Thyroid gland (tissue), 4 donors: Measurements from ENCODE around the gene NNMT. TPM values are rescaled to one million over a fixed set of nuclear protein-coding genes. Genes with fewer than 3 reads are reported as not detected.
A peak's percentile ranks its signal among the peaks of the same experiment; 100 is the strongest.

Source experiments
- DNase-seq, 2 donors: peaks; one replicate each; pipeline ENCODE4 v3.0.0-alpha.2; 2019
- H3K27ac ChIP-seq, 3 donors: fragments of 200-600 bp; sonication (generic); 1 replicate in 2 of 3; 2 replicates in 1 of 3; pipeline ENCODE4 v1.5.1; 2016 to 2019; ENCODE audit warnings: mild to moderate bottlenecking in 1 of 3, moderate library complexity in 1 of 3
- H3K27me3 ChIP-seq: fragments of 200-600 bp; sonication (generic); one replicate; pipeline ENCODE4 v1.5.1; 2019
- H3K36me3 ChIP-seq, 2 donors: fragments of 200-600 bp; sonication (generic); one replicate each; pipeline ENCODE4 v1.5.1; 2016 to 2019
- H3K4me1 ChIP-seq, 2 donors: fragments of 200-600 bp; sonication (generic); one replicate each; pipeline ENCODE4 v1.5.1; 2017 to 2019
- H3K4me3 ChIP-seq, 3 donors: fragments of 200-600 bp; sonication (generic); replicated peaks in 1 of 3; 1 replicate in 2 of 3; 2 replicates in 1 of 3; pipeline ENCODE4 v1.5.1; 2016; ENCODE audit warnings: mild to moderate bottlenecking in 1 of 3
- H3K9me3 ChIP-seq: fragments of 200-600 bp; sonication (generic); one replicate; pipeline ENCODE4 v1.5.1; 2017
- POLR2A ChIP-seq, 2 donors: fragments of 450-650 bp; IDR thresholded peaks; one replicate each; pipeline ENCODE4 v1.6.1; 2017; ENCODE audit warnings: antibody characterized with exemption in 2 of 2, mild to moderate bottlenecking in 2 of 2, moderate library complexity in 1 of 2
- WGBS, 2 donors: methylation state at CpG; one replicate each; pipeline ENCODE4 v1.1.5; 2017; 5-methylcytosine and 5-hydroxymethylcytosine counted together
- intact Hi-C: fragments of 100-400 bp; cut with DNase I; formaldehyde crosslinking; loops from one replicate; pipeline ENCODE4 v1.15.1; 2023
- total RNA-seq, 4 donors: library from RNA; depleted of rRNA; stranded (reverse); fragments of >200 nt; gene quantifications; one replicate each; pipeline ENCODE4 v1.2.3, GENCODE V29; 2016
- TF ChIP-seq, protein P1 (sequence below), 6 experiments: fragments of 200-600 bp in 3 of 6; fragments of 450-650 bp in 3 of 6; sonication (generic) in 3 of 6; IDR thresholded peaks; one replicate each; pipeline ENCODE4 v1.5.1; 2016 to 2019; ENCODE audit warnings: antibody characterized with exemption in 6 of 6, mild to moderate bottlenecking in 2 of 6, inconsistent platforms in 1 of 6, moderate library complexity in 1 of 6

NNMT gene
- total RNA-seq, 4 donors from 2014 or later, result 78.1 to 459 (median 185) TPM

DNA sequence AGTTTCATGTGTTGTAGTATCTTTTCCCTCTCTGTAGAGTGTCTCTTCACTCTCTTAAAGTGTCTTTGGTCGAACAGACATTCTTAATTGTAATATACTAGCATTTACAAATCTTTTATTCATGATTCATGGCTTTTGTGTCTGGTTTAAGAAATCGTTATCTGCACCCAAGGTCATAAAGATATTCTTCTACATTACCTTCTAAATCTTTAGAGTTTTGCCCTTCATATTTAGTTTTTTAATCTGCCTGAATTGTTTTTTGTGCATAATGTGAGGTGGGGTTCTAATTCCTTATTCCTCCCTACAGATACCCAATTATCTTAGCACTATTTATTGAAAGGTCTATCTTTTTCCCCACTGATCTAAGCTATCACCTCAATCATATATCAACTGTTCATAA lies 9.0 kb upstream of the NNMT start:
- TF ChIP-seq POLR2A (IDR thresholded peaks at IDR 0.05), result no peak
- TF ChIP-seq, protein P1, sequence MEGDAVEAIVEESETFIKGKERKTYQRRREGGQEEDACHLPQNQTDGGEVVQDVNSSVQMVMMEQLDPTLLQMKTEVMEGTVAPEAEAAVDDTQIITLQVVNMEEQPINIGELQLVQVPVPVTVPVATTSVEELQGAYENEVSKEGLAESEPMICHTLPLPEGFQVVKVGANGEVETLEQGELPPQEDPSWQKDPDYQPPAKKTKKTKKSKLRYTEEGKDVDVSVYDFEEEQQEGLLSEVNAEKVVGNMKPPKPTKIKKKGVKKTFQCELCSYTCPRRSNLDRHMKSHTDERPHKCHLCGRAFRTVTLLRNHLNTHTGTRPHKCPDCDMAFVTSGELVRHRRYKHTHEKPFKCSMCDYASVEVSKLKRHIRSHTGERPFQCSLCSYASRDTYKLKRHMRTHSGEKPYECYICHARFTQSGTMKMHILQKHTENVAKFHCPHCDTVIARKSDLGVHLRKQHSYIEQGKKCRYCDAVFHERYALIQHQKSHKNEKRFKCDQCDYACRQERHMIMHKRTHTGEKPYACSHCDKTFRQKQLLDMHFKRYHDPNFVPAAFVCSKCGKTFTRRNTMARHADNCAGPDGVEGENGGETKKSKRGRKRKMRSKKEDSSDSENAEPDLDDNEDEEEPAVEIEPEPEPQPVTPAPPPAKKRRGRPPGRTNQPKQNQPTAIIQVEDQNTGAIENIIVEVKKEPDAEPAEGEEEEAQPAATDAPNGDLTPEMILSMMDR (IDR thresholded peaks at IDR 0.05), result no peak
- Histone ChIP-seq H3K9me3 (no peaks in the 10 kb centered on the region), H3K4me1 (no peaks in the 10 kb centered on the region), H3K27me3 (no peaks in the 10 kb centered on the region), H3K4me3 (no peak overlapping the region), H3K36me3 (no peaks in the 10 kb centered on the region), H3K27ac (no peak overlapping the region)
- DNase-seq, result no peak
- 60 to 88% methylated on average over 2 of the region's 2 CpGs for WGBS, 2 donors
- intact Hi-C loops, result no loop called here

GRCh38 chr11:114288136-114288535 lies 8.1 kb upstream of the NNMT start:
- no peaks in the 10 kb centered on the region for H3K36me3 ChIP-seq
- TF ChIP-seq POLR2A (IDR thresholded peaks at IDR 0.05), result no peak
- intact Hi-C loops, result no loop called here
- no peak for DNase-seq
- peaks cover 0 to 2% of the 10 kb centered on the region in 2 donors for H3K4me1 ChIP-seq
- H3K9me3 ChIP-seq, result no peaks in the 10 kb centered on the region
- WGBS, 2 donors, result 67 to 73% methylated on average over 2 of the region's 2 CpGs
- no peak overlapping the region for H3K27ac ChIP-seq
- no peak overlapping the region for H3K4me3 ChIP-seq
- H3K27me3 ChIP-seq, result no peaks in the 10 kb centered on the region

DNA sequence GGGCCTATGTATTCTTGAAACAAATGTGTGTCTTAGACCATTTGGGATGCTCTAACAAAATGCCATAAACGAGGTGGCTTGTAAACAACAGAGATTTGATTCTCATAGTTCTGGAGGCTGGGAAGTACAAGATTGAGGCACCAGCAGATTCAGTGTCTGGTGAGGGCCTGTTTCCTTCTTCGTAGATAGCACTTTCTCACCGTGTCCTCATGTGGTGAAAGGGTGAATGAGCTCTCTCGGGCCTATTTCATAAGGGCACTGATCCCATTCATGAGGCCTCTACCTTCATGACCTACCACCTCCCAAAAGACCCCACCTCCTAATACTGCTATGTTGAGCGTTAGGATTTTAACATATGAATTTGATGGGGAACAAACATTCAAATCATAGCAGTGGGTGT lies 6.4 kb upstream of the NNMT start:
- H3K36me3 ChIP-seq, result no peaks in the 10 kb centered on the region
- DNase-seq, result no peak
- intact Hi-C loops, result no loop called here
- WGBS, 2 donors, result 85 to 89% methylated on average over 5 of the region's 5 CpGs
- H3K9me3 ChIP-seq, result no peaks in the 10 kb centered on the region
- H3K27me3 ChIP-seq, result no peaks in the 10 kb centered on the region
- no peak overlapping the region for H3K4me3 ChIP-seq
- no peak overlapping the region for H3K27ac ChIP-seq
- TF ChIP-seq, protein P1 (IDR thresholded peaks at IDR 0.05), result no peak
- TF ChIP-seq POLR2A (IDR thresholded peaks at IDR 0.05), result no peak
- H3K4me1 ChIP-seq, result peaks cover 0 to 3% of the 10 kb centered on the region in 2 donors

GRCh38 chr11:114290503-114291235 lies 5.5 kb upstream of the NNMT start:
- Histone ChIP-seq H3K27ac (no peak overlapping the region), H3K9me3 (no peaks in the 10 kb centered on the region), H3K4me3 (no peak overlapping the region), H3K36me3 (no peaks in the 10 kb centered on the region), H3K27me3 (no peaks in the 10 kb centered on the region), H3K4me1 (peaks cover 0 to 3% of the 10 kb centered on the region in 2 donors)
- intact Hi-C loops, result no loop called here
- DNase-seq, result no peak
- TF ChIP-seq POLR2A (IDR thresholded peaks at IDR 0.05), result no peak
- 89 to 94% methylated on average over 2 of the region's 2 CpGs for WGBS, 2 donors

DNA sequence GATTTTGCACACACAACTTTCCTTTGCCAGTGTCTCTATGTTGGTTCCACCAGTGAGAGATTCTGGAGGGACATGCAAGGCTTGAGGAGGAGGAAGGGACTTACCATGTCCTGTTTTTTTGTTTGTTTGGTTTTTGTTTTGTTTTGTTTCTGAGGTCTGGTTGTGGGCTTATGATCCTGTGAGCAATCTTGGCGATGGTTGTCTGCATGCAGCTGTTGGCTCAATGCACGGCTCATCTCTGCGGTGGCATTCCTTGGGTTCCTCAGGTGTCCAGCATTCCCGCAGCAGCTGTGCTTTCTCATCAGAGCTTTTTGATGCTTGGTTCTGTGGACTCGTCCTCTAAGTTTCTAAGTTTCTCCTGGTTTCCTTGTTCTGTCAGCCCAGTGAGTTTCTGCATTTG lies 4.8 kb upstream of the NNMT start:
- no peaks in the 10 kb centered on the region for H3K27me3 ChIP-seq
- no peak overlapping the region for H3K4me3 ChIP-seq
- no peaks in the 10 kb centered on the region for H3K9me3 ChIP-seq
- DNase-seq, result no peak
- intact Hi-C loops, result no loop called here
- 77% methylated on average over 5 of the region's 5 CpGs for WGBS, 2 donors
- no peak for TF ChIP-seq POLR2A (IDR thresholded peaks at IDR 0.05)
- TF ChIP-seq, protein P1 (IDR thresholded peaks at IDR 0.05), result no peak
- H3K4me1 ChIP-seq, result peaks cover 0 to 3% of the 10 kb centered on the region in 2 donors
- peak overlapping the region in 1 of 3 donors; percentile 50 for H3K27ac ChIP-seq
- no peaks in the 10 kb centered on the region for H3K36me3 ChIP-seq

- intact Hi-C loops, result no loop called here
- H3K36me3 ChIP-seq, result no peaks in the 10 kb centered on the region
- no peak overlapping the region for H3K4me3 ChIP-seq
- no peaks in the 10 kb centered on the region for H3K9me3 ChIP-seq
- no peaks in the 10 kb centered on the region for H3K27me3 ChIP-seq
- DNase-seq, result no peak
- WGBS, 2 donors, result 48 to 59% methylated on average over 4 of the region's 4 CpGs
- peaks cover 0 to 3% of the 10 kb centered on the region in 2 donors for H3K4me1 ChIP-seq
- H3K27ac ChIP-seq, result peak overlapping the region; percentile 37 to 50 (median 42)
- TF ChIP-seq, protein P1 (IDR thresholded peaks at IDR 0.05), result no peak
- no peak for TF ChIP-seq POLR2A (IDR thresholded peaks at IDR 0.05)
Observed at GRCh38 chr11:114291842-114292680, 4.1 kb upstream of the NNMT start.
